ENCODE results near the gene MON2. TPM values are rescaled to one million over a fixed set of nuclear protein-coding genes. Genes with fewer than 3 reads are reported as not detected.
"Not testable (repeated sequence)": the region's sequence is repeated elsewhere in the genome, so short reads cannot be mapped to it uniquely, and the experiment has no call there.

Gene MON2
- total RNA-seq, 2 donors from 2014 or later: 48.6 to 66.3 TPM

- Histone ChIP-seq H3K36me3 (no peaks in the 10 kb centered on the region), H3K9me3 (no peaks in the 10 kb centered on the region), H3K27me3 (replicated peaks; ENCODE audit: insufficient read depth) (no peaks in the 10 kb centered on the region), H3K4me3 (no peak overlapping the region), H3K4me1 (replicated peaks) (no peaks in the 10 kb centered on the region), H3K27ac (no peak overlapping the region)
- TF ChIP-seq POLR2A (IDR thresholded peaks at IDR 0.05) (no peak), POLR2AphosphoS5 (IDR thresholded peaks at IDR 0.05) (no peak)
- TF ChIP-seq, protein P1, sequence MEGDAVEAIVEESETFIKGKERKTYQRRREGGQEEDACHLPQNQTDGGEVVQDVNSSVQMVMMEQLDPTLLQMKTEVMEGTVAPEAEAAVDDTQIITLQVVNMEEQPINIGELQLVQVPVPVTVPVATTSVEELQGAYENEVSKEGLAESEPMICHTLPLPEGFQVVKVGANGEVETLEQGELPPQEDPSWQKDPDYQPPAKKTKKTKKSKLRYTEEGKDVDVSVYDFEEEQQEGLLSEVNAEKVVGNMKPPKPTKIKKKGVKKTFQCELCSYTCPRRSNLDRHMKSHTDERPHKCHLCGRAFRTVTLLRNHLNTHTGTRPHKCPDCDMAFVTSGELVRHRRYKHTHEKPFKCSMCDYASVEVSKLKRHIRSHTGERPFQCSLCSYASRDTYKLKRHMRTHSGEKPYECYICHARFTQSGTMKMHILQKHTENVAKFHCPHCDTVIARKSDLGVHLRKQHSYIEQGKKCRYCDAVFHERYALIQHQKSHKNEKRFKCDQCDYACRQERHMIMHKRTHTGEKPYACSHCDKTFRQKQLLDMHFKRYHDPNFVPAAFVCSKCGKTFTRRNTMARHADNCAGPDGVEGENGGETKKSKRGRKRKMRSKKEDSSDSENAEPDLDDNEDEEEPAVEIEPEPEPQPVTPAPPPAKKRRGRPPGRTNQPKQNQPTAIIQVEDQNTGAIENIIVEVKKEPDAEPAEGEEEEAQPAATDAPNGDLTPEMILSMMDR (IDR thresholded peaks at IDR 0.05): no peak
- 97% methylated on average over 4 of the region's 5 CpGs for WGBS
- intact Hi-C loops (cut with DNase I): no loop called here
- no peak for DNase-seq (ENCODE audit: low spot score)
Measured at GRCh38 chr12:62512901-62513300, 46.3 kb downstream of the MON2 start.

DNA sequence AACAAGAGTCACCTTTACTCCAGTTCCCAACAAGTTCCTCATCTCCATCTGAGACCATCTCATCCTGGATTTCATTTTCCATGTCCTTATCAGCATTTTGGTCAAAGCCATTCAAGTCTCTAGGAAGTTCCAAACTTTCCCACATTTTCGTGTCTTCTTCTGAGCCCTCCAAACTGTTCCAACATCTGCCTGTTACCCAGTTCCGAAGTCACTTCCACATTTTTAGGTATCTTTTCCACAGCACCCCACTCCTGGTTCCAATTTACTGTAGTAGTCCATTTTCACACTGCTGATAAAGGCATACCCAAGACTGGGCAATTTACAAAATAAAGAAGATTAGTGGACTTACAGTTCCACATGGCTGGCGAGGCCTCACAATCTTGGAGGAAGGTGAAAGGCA, 47.5 kb downstream of the MON2 start:
- DNase-seq (ENCODE audit: low spot score); intact Hi-C loops (cut with DNase I); H3K4me3 ChIP-seq; H3K27ac ChIP-seq; H3K9me3 ChIP-seq; H3K4me1 ChIP-seq (replicated peaks); H3K36me3 ChIP-seq; H3K27me3 ChIP-seq (replicated peaks; ENCODE audit: insufficient read depth): not testable (repeated sequence)
- over 99% methylated on average over 3 of the region's 3 CpGs for WGBS

- Histone ChIP-seq H3K4me3 (no peak overlapping the region), H3K27me3 (replicated peaks; ENCODE audit: insufficient read depth) (no peaks in the 10 kb centered on the region), H3K36me3 (no peaks in the 10 kb centered on the region), H3K27ac (no peak overlapping the region), H3K4me1 (replicated peaks) (no peaks in the 10 kb centered on the region), H3K9me3 (no peaks in the 10 kb centered on the region)
- TF ChIP-seq, protein P1 (IDR thresholded peaks at IDR 0.05): no peak
- no peak for TF ChIP-seq POLR2AphosphoS5 (IDR thresholded peaks at IDR 0.05)
- no peak for TF ChIP-seq POLR2A (IDR thresholded peaks at IDR 0.05)
- DNase-seq (ENCODE audit: low spot score): no peak
- intact Hi-C loops (cut with DNase I): no loop called here
Measured at GRCh38 chr12:62516927-62517326, 50.3 kb downstream of the MON2 start.

- TF ChIP-seq POLR2A (IDR thresholded peaks at IDR 0.05): no peak
- TF ChIP-seq POLR2AphosphoS5 (IDR thresholded peaks at IDR 0.05): no peak
- TF ChIP-seq, protein P1 (IDR thresholded peaks at IDR 0.05): no peak
- intact Hi-C loops (cut with DNase I): no loop called here
- no peaks in the 10 kb centered on the region for H3K9me3 ChIP-seq
- DNase-seq (ENCODE audit: low spot score): no peak
- no peaks in the 10 kb centered on the region for H3K36me3 ChIP-seq
- no peak overlapping the region for H3K27ac ChIP-seq
- H3K4me3 ChIP-seq: no peak overlapping the region
- no peaks in the 10 kb centered on the region for H3K4me1 ChIP-seq (replicated peaks)
- WGBS: 92% methylated on average over 2 of the region's 2 CpGs
- no peaks in the 10 kb centered on the region for H3K27me3 ChIP-seq (replicated peaks; ENCODE audit: insufficient read depth)
Measured at GRCh38 chr12:62517887-62518286, 51.3 kb downstream of the MON2 start.

DNA sequence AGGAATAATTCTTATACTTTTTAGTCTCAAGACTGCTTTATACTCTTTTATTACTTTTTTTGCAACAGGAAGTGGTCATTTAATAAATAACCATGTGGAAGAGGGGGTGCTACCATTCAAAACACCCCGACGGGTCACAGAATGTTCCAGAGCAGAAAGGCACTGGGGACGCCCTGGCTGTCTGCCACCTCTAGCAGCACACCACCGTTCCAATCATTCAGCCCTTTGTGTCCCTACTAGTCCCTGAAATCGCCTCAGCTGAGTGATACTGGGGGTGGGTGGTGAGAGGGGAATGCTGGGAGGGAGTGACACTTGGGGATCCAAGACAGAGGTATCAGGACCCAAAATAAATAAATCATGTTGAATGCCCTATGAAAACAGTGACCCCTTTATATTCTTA, 52.4 kb downstream of the MON2 start:
- intact Hi-C loops (cut with DNase I): no loop called here
- Histone ChIP-seq H3K36me3 (no peaks in the 10 kb centered on the region), H3K4me1 (replicated peaks) (no peaks in the 10 kb centered on the region), H3K4me3 (no peak overlapping the region), H3K27ac (no peak overlapping the region), H3K27me3 (replicated peaks; ENCODE audit: insufficient read depth) (no peaks in the 10 kb centered on the region), H3K9me3 (no peaks in the 10 kb centered on the region)
- 71% methylated on average over 5 of the region's 5 CpGs for WGBS
- TF ChIP-seq POLR2A (IDR thresholded peaks at IDR 0.05) (no peak), POLR2AphosphoS5 (IDR thresholded peaks at IDR 0.05) (no peak)
- TF ChIP-seq, protein P1 (IDR thresholded peaks at IDR 0.05): no peak
- no peak for DNase-seq (ENCODE audit: low spot score)
